ENCODE results near the gene LAIR2.

The LAIR2 gene

GRCh38 chr19:54481326-54481930, 21.2 kb upstream of the LAIR2 start:
- no CpG with 5 or more reads among the region's 16 CpGs for WGBS (ENCODE audit: extremely low coverage, insufficient coverage, insufficient read length)
- H2BK120ac ChIP-seq (ENCODE audit: insufficient read depth, low read length, poor library complexity) = no peak overlapping the region
- no peak overlapping the region for H3K23ac ChIP-seq (ENCODE audit: low read length)
- DNase-seq = peak; percentile 46 to 83
- H4K8ac ChIP-seq (ENCODE audit: low read depth, low read length) = no peak overlapping the region
- no peaks in the 10 kb centered on the region for H3K27me3 ChIP-seq (ENCODE audit: insufficient read depth, low read length)
- no peak overlapping the region for H3K18ac ChIP-seq (ENCODE audit: low read length)
- no peaks in the 10 kb centered on the region for H3K4me1 ChIP-seq (ENCODE audit: control insufficient read depth in 1 of 2, insufficient read depth in 2 of 2, low read length in 2 of 2)
- no peak overlapping the region for H3K9ac ChIP-seq (ENCODE audit: low read length)
- no peak overlapping the region for H3K4me3 ChIP-seq (ENCODE audit: low read depth, low read length)
- H3K27ac ChIP-seq (ENCODE audit: low read depth, low read length) = no peak overlapping the region
- H4K91ac ChIP-seq (ENCODE audit: low read depth, low read length) = no peak overlapping the region
- no peaks in the 10 kb centered on the region for H3K36me3 ChIP-seq (ENCODE audit: control insufficient read depth in 1 of 2, insufficient read depth in 2 of 2, low read length in 2 of 2)
- H3K79me1 ChIP-seq (ENCODE audit: low read length) = no peaks in the 10 kb centered on the region
- no peak overlapping the region for H3K4me2 ChIP-seq (ENCODE audit: low read length)
- no peak overlapping the region for H3K4ac ChIP-seq (ENCODE audit: low read depth, low read length)
- no peaks in the 10 kb centered on the region for H3K79me2 ChIP-seq (ENCODE audit: control insufficient read depth, insufficient read depth, low read length, poor library complexity)
- H4K12ac ChIP-seq (ENCODE audit: low read depth, low read length) = no peak overlapping the region
- no peak overlapping the region for H2BK12ac ChIP-seq (ENCODE audit: low read length)
- H2AK5ac ChIP-seq (ENCODE audit: low read length) = no peak overlapping the region
- no peak overlapping the region for H3K14ac ChIP-seq (ENCODE audit: low read length)
- peaks cover 4% of the 10 kb centered on the region for H3K9me3 ChIP-seq (ENCODE audit: insufficient read depth, low read depth, low read length)
- no peak overlapping the region for H2AFZ ChIP-seq (ENCODE audit: insufficient read depth, low read length, poor library complexity)
- no peak overlapping the region for H2BK5ac ChIP-seq (ENCODE audit: low read depth, low read length, poor library complexity)

GRCh38 chr19:54482889-54483288, 19.7 kb upstream of the LAIR2 start:
- Histone ChIP-seq H3K4me2 (ENCODE audit: low read length) (no peak overlapping the region), H3K79me1 (ENCODE audit: low read length) (no peaks in the 10 kb centered on the region), H3K4ac (ENCODE audit: low read depth, low read length) (no peak overlapping the region), H3K27me3 (ENCODE audit: insufficient read depth, low read length) (no peaks in the 10 kb centered on the region), H3K4me1 (ENCODE audit: control insufficient read depth in 1 of 2, insufficient read depth in 2 of 2, low read length in 2 of 2) (no peaks in the 10 kb centered on the region), H2BK12ac (ENCODE audit: low read length) (no peak overlapping the region), H2AK5ac (ENCODE audit: low read length) (no peak overlapping the region), H3K36me3 (ENCODE audit: control insufficient read depth in 1 of 2, insufficient read depth in 2 of 2, low read length in 2 of 2) (no peaks in the 10 kb centered on the region), H3K79me2 (ENCODE audit: control insufficient read depth, insufficient read depth, low read length, poor library complexity) (no peaks in the 10 kb centered on the region), H3K27ac (ENCODE audit: low read depth, low read length) (no peak overlapping the region), H3K14ac (ENCODE audit: low read length) (no peak overlapping the region), H2AFZ (ENCODE audit: insufficient read depth, low read length, poor library complexity) (no peak overlapping the region), H4K91ac (ENCODE audit: low read depth, low read length) (no peak overlapping the region), H3K4me3 (ENCODE audit: low read depth, low read length) (no peak overlapping the region), H4K8ac (ENCODE audit: low read depth, low read length) (no peak overlapping the region), H2BK120ac (ENCODE audit: insufficient read depth, low read length, poor library complexity) (no peak overlapping the region), H2BK5ac (ENCODE audit: low read depth, low read length, poor library complexity) (no peak overlapping the region), H3K23ac (ENCODE audit: low read length) (no peak overlapping the region), H3K9me3 (ENCODE audit: insufficient read depth, low read depth, low read length) (peaks cover 7% of the 10 kb centered on the region), H3K18ac (ENCODE audit: low read length) (no peak overlapping the region), H4K12ac (ENCODE audit: low read depth, low read length) (no peak overlapping the region), H3K9ac (ENCODE audit: low read length) (no peak overlapping the region)
- no peak for DNase-seq
- no CpG with 5 or more reads among the region's 3 CpGs for WGBS (ENCODE audit: extremely low coverage, insufficient coverage, insufficient read length)

- Histone ChIP-seq H3K9me3 (ENCODE audit: insufficient read depth, low read depth, low read length) (peaks cover 9% of the 10 kb centered on the region), H4K8ac (ENCODE audit: low read depth, low read length) (no peak overlapping the region), H3K36me3 (ENCODE audit: control insufficient read depth in 1 of 2, insufficient read depth in 2 of 2, low read length in 2 of 2) (no peaks in the 10 kb centered on the region), H3K79me1 (ENCODE audit: low read length) (no peaks in the 10 kb centered on the region), H3K4me1 (ENCODE audit: control insufficient read depth in 1 of 2, insufficient read depth in 2 of 2, low read length in 2 of 2) (no peaks in the 10 kb centered on the region), H3K23ac (ENCODE audit: low read length) (no peak overlapping the region), H3K27me3 (ENCODE audit: insufficient read depth, low read length) (no peaks in the 10 kb centered on the region), H3K4me3 (ENCODE audit: low read depth, low read length) (no peak overlapping the region), H2AFZ (ENCODE audit: insufficient read depth, low read length, poor library complexity) (no peak overlapping the region), H4K12ac (ENCODE audit: low read depth, low read length) (no peak overlapping the region), H3K27ac (ENCODE audit: low read depth, low read length) (no peak overlapping the region), H3K4ac (ENCODE audit: low read depth, low read length) (no peak overlapping the region), H3K4me2 (ENCODE audit: low read length) (no peak overlapping the region), H3K79me2 (ENCODE audit: control insufficient read depth, insufficient read depth, low read length, poor library complexity) (no peaks in the 10 kb centered on the region), H4K91ac (ENCODE audit: low read depth, low read length) (no peak overlapping the region), H2BK12ac (ENCODE audit: low read length) (no peak overlapping the region), H3K14ac (ENCODE audit: low read length) (no peak overlapping the region), H2BK120ac (ENCODE audit: insufficient read depth, low read length, poor library complexity) (no peak overlapping the region), H3K18ac (ENCODE audit: low read length) (no peak overlapping the region), H2BK5ac (ENCODE audit: low read depth, low read length, poor library complexity) (no peak overlapping the region), H3K9ac (ENCODE audit: low read length) (no peak overlapping the region), H2AK5ac (ENCODE audit: low read length) (no peak overlapping the region)
- no CpG with 5 or more reads among the region's 10 CpGs for WGBS (ENCODE audit: extremely low coverage, insufficient coverage, insufficient read length)
- peak; percentile 53 to 62 for DNase-seq
Measured at GRCh38 chr19:54484451-54484850, 18.2 kb upstream of the LAIR2 start.

DNA sequence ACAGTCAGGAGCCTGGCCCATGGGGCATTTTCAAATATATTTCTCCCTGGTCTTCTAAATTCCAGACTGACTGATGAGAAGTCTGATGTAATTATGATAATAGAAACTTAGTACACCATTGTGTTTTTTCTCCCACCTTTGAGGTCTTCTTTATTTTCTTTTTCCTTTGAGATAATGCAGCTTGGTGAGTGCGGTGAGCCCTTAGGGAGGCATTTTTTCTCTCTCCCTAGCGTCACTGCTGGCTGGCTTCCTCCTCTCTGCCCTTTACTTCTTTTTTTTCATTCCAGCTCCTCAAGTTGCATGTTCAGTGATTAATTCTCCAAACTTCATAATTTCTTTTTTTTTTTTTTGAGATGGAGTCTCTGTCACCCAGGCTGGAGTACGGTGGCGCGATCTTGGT, 16.8 kb upstream of the LAIR2 start:
- no peak overlapping the region for H4K12ac ChIP-seq (ENCODE audit: low read depth, low read length)
- WGBS (ENCODE audit: extremely low coverage, insufficient coverage, insufficient read length) = no CpG with 5 or more reads among the region's 5 CpGs

More for the DNA sequence above, 16.8 kb upstream of the LAIR2 start:
- H3K79me2 ChIP-seq (ENCODE audit: control insufficient read depth, insufficient read depth, low read length, poor library complexity) = no peaks in the 10 kb centered on the region
- peaks cover 11% of the 10 kb centered on the region for H3K9me3 ChIP-seq (ENCODE audit: insufficient read depth, low read depth, low read length)
- no peak overlapping the region for H3K14ac ChIP-seq (ENCODE audit: low read length)
- no peak overlapping the region for H2BK12ac ChIP-seq (ENCODE audit: low read length)
- no peak overlapping the region for H3K9ac ChIP-seq (ENCODE audit: low read length)
- no peak overlapping the region for H2AK5ac ChIP-seq (ENCODE audit: low read length)
- no peaks in the 10 kb centered on the region for H3K36me3 ChIP-seq (ENCODE audit: control insufficient read depth in 1 of 2, insufficient read depth in 2 of 2, low read length in 2 of 2)
- H4K91ac ChIP-seq (ENCODE audit: low read depth, low read length) = no peak overlapping the region
- no peak overlapping the region for H3K4me2 ChIP-seq (ENCODE audit: low read length)
- no peaks in the 10 kb centered on the region for H3K79me1 ChIP-seq (ENCODE audit: low read length)
- no peaks in the 10 kb centered on the region for H3K4me1 ChIP-seq (ENCODE audit: control insufficient read depth in 1 of 2, insufficient read depth in 2 of 2, low read length in 2 of 2)
- H2BK120ac ChIP-seq (ENCODE audit: insufficient read depth, low read length, poor library complexity) = no peak overlapping the region
- no peak overlapping the region for H3K4ac ChIP-seq (ENCODE audit: low read depth, low read length)
- H3K27ac ChIP-seq (ENCODE audit: low read depth, low read length) = no peak overlapping the region
- DNase-seq = peak; percentile 90 to 93
- no peak overlapping the region for H2BK5ac ChIP-seq (ENCODE audit: low read depth, low read length, poor library complexity)
- no peak overlapping the region for H2AFZ ChIP-seq (ENCODE audit: insufficient read depth, low read length, poor library complexity)
- H3K4me3 ChIP-seq (ENCODE audit: low read depth, low read length) = no peak overlapping the region
- no peaks in the 10 kb centered on the region for H3K27me3 ChIP-seq (ENCODE audit: insufficient read depth, low read length)
- no peak overlapping the region for H3K23ac ChIP-seq (ENCODE audit: low read length)
- H3K18ac ChIP-seq (ENCODE audit: low read length) = no peak overlapping the region
- H4K8ac ChIP-seq (ENCODE audit: low read depth, low read length) = no peak overlapping the region
